Activated CD8-positive, alpha-beta memory T cell treated with anti-CD3 and anti-CD28 coated beads, Interleukin-2, amount 10 ng/mL, durations not matched to agents 7 days and 5 days (primary cell): ENCODE data around the gene SLC22A23. TPM values are rescaled to one million over a fixed set of nuclear protein-coding genes. Genes with fewer than 3 reads are reported as not detected.
A peak's percentile ranks its signal among the peaks of the same experiment; 100 is the strongest.

Experiments
- ATAC-seq: fragments of 150-1000 bp; cut with Tn5 transposase; one replicate; pipeline ENCODE4 v1.10.0; 2021; ENCODE audit warnings: moderate library complexity
- CTCF ChIA-PET: fragments of 350-600 bp; sonication (Branson Sonifier 250); formaldehyde crosslinking; loops from one replicate; lab custom pipeline; 2021; ENCODE audit warnings: antibody characterized with exemption; lab: Charles Lee
- DNase-seq: peaks from one replicate; pipeline ENCODE4 v3.0.0-alpha.2; 2020
- H3K27ac Mint-ChIP-seq: one replicate; pipeline ENCODE4 v1.8.0; 2021; ENCODE audit warnings: mild to moderate bottlenecking, mixed read lengths
- H3K27me3 Mint-ChIP-seq: one replicate; pipeline ENCODE4 v1.8.0; 2021; ENCODE audit warnings: mixed read lengths
- H3K36me3 Mint-ChIP-seq: one replicate; pipeline ENCODE4 v1.8.0; 2021; ENCODE audit warnings: mild to moderate bottlenecking, mixed read lengths
- H3K4me1 Mint-ChIP-seq: one replicate; pipeline ENCODE4 v1.8.0; 2021; ENCODE audit warnings: mixed read lengths
- H3K4me3 Mint-ChIP-seq: one replicate; pipeline ENCODE4 v1.8.0; 2021; ENCODE audit warnings: mild to moderate bottlenecking, moderate library complexity, mixed read lengths
- H3K9me3 Mint-ChIP-seq: one replicate; pipeline ENCODE4 v1.8.0; 2022; ENCODE audit warnings: low read depth, mixed read lengths
- total RNA-seq, 2 experiments: library from RNA; stranded (reverse); gene quantifications; one replicate each; pipeline ENCODE4 v1.2.3, GENCODE V29; 2021

Gene SLC22A23
- total RNA-seq, 2 experiments from 2014 or later, result 0.07 to 0.20 TPM

DNA sequence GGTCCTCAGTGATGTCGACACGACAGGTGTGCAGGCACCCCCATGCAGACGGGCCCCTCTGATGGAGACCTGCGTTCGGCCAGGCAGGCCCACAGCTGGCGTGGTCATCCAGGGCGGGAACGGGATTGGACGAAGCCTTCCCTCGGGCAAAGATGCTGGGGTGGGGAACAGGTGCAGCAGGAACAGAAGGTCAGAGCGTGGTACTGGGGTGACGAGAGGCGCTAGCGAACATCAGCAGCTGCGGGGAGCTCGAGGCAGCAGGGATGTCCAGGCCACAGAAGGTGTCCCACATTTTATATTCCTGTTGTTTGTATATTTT is 96.2 kb downstream of the SLC22A23 start:
- Mint-ChIP-seq H3K27me3 (peaks cover 22% of the 10 kb centered on the region), H3K36me3 (no peaks in the 10 kb centered on the region), H3K4me3 (no peak overlapping the region), H3K27ac (no peak overlapping the region), H3K9me3 (no peaks in the 10 kb centered on the region), H3K4me1 (peaks cover 8% of the 10 kb centered on the region)
- CTCF ChIA-PET, result no interaction called here
- ATAC-seq, result no peak
- DNase-seq, result no peak

DNA sequence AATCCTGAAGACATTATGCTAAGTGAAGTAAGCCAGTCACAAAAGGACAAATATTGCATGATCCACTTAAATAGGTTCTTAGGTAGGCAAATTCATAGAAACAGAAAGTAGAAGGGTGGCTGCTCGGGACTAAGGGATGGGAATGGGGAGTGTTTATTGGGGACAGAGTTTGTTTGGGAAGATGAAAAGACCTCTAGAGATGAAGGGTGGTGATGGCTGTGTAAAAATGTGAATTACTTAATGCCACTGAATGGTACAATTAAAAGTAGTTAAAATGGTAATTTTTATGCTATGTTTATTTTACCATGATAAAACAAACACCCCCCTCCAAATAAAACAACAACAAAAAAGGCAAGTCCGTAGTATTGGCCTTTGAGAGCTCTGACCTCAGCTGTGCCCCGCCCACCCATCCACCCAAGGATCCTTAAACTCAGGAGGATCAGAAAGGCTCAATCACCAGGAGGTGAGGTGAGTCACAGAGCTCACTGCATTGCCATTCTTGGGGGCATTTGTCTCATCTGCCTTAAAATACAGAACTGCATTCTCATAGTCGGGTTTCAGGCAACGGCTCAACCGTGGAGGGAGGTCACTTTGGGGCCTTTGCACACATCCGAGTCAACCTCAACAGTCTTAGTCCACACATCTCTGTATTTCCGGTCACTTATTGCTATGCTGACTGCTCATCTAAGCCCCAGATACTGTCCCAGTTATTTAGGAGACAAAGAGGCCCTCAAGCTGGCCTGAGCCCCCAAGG is 96.7 kb downstream of the SLC22A23 start:
- no peaks in the 10 kb centered on the region for H3K9me3 Mint-ChIP-seq
- H3K36me3 Mint-ChIP-seq, result no peaks in the 10 kb centered on the region
- ATAC-seq, result no peak
- CTCF ChIA-PET, result no interaction called here
- H3K27ac Mint-ChIP-seq, result no peak overlapping the region
- H3K4me3 Mint-ChIP-seq, result no peak overlapping the region
- no peak for DNase-seq
- H3K4me1 Mint-ChIP-seq, result peaks cover 10% of the 10 kb centered on the region
- H3K27me3 Mint-ChIP-seq, result peaks cover 26% of the 10 kb centered on the region

DNA sequence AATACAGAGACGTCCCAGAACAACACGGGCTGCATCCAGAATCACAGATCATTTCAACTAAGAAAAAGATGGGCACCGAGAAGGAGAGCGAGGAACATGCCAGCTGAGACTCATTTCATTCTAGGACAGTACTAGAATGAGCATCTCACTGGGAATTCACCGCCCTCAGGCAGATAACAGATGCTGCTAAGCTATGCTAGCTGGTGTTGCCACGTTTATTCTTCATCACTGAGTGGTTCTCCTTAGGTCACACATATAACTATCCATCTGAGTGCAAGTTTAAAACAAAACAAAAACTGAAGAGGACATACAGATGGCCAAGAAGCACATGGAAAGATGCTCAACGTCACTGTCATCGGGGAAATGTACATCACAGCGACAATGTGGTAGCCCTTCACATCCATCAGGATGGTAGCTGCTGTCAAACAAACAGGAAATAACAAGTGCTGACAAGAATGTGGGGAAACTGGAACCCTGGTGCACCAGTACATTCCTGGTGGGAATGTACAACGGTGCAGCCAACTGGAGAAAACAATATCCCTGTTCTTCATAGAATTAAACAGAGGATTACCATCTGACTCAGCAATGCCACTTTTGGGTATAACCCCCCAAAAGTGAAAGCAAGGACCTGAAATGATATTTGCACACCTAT is 97.6 kb downstream of the SLC22A23 start:
- Mint-ChIP-seq H3K36me3 (no peaks in the 10 kb centered on the region), H3K9me3 (no peaks in the 10 kb centered on the region), H3K27me3 (peaks cover 34% of the 10 kb centered on the region), H3K4me3 (no peak overlapping the region), H3K27ac (no peak overlapping the region), H3K4me1 (peaks cover 10% of the 10 kb centered on the region)
- no peak for ATAC-seq
- CTCF ChIA-PET, result no interaction called here
- DNase-seq, result no peak

DNA sequence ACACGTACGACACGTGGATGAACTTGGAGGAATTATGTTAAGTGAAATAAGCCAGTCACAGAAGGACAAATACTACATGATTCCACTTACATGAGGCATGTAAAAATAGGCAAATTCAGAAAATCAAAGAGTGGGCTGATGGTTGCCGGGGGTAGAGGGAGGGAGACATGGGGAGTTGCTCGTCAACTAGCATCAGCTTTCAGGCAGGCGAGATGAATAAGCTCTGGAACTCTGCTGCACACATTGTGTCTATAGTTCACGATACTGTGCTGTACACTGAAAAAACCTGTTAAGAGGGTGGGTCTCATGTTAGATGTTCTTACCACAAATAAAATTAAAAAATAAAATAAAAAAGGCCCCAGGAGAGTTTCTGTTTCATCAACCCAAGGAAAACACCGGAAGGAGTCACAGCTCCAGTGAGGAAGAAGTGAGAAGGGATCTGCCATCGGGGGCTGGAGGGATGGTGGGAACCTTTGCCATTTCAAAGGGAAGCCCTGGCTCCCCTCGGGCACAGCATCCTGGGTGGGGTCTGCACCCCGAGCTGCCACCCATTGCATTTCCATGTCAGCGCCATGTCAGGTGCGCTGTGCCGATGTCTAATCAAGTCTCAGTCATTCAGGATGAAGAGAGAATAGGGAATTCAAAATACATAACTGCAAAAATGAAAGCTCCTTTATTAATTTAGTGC is 98.3 kb downstream of the SLC22A23 start:
- Mint-ChIP-seq H3K27me3 (peaks cover 40% of the 10 kb centered on the region), H3K27ac (no peak overlapping the region), H3K4me3 (no peak overlapping the region), H3K36me3 (no peaks in the 10 kb centered on the region), H3K9me3 (no peaks in the 10 kb centered on the region), H3K4me1 (peaks cover 10% of the 10 kb centered on the region)
- DNase-seq (no peak), ATAC-seq (no peak)
- CTCF ChIA-PET, result no interaction called here

DNA sequence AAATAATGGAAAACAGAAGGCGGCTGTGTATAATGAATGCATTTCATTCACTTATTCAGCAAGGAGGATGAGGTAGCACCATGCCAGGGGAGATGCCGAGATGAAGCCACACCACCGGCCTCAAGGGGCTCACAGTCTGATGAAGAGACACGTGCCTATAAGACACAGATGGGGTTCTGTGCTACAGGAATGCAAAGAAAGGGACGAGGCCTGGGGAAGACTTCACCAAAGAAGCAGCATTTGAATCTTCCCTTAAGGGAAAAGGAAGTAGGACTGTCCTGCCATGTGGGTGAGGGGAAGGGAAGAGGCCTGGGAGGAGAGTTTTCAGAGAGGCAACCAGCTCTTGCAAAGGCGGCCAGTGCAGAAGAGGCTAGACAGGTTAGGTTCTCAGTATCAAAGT is 99.2 kb downstream of the SLC22A23 start:
- Mint-ChIP-seq H3K4me3 (no peak overlapping the region), H3K4me1 (peaks cover 10% of the 10 kb centered on the region), H3K9me3 (no peaks in the 10 kb centered on the region), H3K27ac (no peak overlapping the region), H3K36me3 (no peaks in the 10 kb centered on the region), H3K27me3 (peaks cover 42% of the 10 kb centered on the region)
- ATAC-seq, result no peak
- DNase-seq, result no peak
- CTCF ChIA-PET, result no interaction called here

DNA sequence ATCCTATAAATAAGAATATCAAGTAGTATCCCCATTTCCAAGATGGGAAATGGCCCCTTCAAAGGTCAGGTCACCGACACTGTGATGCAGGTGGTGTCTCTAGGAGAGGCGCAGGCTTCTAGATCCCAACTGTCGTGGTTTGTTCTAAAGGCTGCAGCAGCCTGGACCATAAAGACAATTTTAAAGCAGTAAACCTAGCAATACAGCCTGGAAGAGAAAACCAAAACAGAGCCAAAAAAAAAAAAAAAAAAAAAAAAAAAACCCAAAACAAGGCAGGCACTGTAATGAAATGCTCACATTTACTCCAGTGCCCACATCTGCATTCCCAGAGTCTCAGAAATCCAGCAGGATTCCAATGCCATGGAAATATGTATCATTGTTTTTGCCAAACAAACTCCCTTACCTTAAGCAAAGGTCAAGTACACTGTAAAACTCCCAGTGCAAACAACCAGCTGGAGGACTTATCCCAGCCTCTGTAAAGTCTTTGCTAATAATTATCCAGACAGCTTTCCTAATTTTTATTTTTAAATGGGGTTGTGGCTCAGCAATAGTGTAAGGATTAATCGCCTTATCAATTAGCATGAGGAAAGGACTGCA is 99.9 kb downstream of the SLC22A23 start:
- Mint-ChIP-seq H3K36me3 (no peaks in the 10 kb centered on the region), H3K4me1 (peaks cover 10% of the 10 kb centered on the region), H3K9me3 (no peaks in the 10 kb centered on the region), H3K27me3 (peaks cover 42% of the 10 kb centered on the region), H3K27ac (no peak overlapping the region), H3K4me3 (no peak overlapping the region)
- no peak for DNase-seq
- CTCF ChIA-PET, result no interaction called here
- ATAC-seq, result no peak

DNA sequence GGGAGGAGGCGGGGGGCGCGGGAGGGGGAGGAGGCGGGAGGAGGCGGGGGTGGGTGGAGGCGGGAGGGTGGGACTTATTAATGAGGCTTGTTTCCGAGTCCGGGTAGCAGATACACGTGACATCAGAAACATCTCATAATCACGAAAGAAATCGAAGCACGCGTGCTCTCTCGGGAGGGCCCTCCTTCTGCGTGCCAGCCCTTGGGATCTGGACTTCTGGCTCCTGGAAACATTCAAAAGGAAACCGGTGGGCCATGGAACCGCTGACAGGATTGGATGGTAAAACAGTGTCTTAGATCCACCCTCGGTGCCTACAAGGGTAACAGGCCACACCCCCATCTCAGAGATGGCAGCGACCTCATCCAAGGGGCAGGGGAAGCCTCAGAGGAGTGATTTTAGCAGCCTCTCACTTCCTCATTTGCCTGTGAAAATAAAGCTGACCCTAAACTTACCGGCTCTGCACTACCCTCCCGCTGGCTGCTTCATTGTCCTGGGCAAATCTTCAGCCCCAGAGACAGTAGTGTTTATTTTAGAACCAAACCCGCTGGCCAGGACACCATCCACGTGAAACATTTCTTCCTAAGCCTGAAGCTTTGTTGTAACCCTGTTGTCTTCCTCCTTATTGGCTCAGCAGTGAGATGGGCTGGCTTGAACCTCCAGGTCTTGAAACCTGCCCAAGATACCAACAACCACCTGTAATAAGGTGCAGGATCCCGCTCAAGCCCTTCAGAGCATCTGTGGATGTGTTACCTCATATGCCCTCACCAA is 100.6 kb downstream of the SLC22A23 start:
- peaks cover 10% of the 10 kb centered on the region for H3K4me1 Mint-ChIP-seq
- ATAC-seq (peak; percentile 58), DNase-seq (no peak)
- H3K27me3 Mint-ChIP-seq, result peaks cover 42% of the 10 kb centered on the region
- H3K27ac Mint-ChIP-seq, result no peak overlapping the region
- CTCF ChIA-PET, result no interaction called here
- peak overlapping the region; percentile 56 for H3K4me3 Mint-ChIP-seq
- no peaks in the 10 kb centered on the region for H3K36me3 Mint-ChIP-seq
- H3K9me3 Mint-ChIP-seq, result no peaks in the 10 kb centered on the region

DNA sequence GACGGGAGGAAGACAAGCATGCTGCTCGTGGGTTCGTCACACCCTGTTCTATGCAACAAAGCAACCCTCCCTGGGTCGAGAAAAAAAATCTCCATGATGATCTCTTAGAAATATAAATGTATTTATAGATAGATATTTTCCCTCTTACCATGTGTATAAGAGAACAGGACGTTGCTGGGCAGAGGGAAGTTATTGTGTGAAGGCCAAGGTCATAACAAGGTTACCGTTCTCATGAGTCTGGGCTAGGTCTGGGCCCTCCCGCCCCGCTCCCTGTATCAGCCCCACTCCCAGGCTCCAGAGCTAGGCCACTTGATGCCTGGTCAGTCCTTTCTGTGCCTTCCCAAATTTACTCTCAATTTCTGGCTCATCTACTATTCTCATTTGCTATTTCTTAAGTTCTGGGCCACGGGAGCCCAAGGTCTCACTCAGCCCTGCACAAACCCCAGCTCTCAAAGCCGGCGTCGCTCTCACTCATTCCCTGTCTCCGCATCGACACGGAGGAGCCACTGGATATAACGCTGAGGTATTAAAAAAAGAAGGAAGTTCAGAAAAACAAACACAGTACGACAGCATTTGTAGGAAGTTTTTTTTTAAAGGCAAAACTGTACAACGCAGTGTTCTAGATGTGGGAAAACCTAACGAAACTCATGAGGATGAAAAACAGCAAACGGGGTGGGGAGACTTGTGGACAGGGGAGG is 101.3 kb downstream of the SLC22A23 start:
- CTCF ChIA-PET, result no interaction called here
- DNase-seq (no peak), ATAC-seq (no peak)
- no peak overlapping the region for H3K27ac Mint-ChIP-seq
- H3K4me1 Mint-ChIP-seq, result peaks cover 10% of the 10 kb centered on the region
- H3K36me3 Mint-ChIP-seq, result no peaks in the 10 kb centered on the region
- H3K9me3 Mint-ChIP-seq, result no peaks in the 10 kb centered on the region
- H3K27me3 Mint-ChIP-seq, result peaks cover 44% of the 10 kb centered on the region
- H3K4me3 Mint-ChIP-seq, result peak overlapping the region; percentile 56

DNA sequence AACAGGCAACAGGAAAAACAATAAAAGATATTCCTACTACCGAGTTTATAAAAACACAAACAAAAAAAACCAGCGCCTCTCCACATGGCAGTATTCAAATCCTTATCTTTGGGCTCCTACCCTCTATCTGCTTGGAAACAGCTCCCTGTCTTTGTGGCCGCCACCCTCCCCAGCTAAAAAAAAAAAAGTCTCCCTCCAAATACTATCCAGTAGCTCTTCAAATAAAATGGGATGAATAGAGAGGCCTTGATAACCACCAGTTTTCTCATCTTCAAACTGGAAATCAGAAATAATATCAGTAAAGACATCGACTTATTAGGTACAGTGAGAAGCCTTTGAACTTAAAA is 101.9 kb downstream of the SLC22A23 start:
- H3K27me3 Mint-ChIP-seq, result peaks cover 44% of the 10 kb centered on the region
- peaks cover 10% of the 10 kb centered on the region for H3K4me1 Mint-ChIP-seq

DNA sequence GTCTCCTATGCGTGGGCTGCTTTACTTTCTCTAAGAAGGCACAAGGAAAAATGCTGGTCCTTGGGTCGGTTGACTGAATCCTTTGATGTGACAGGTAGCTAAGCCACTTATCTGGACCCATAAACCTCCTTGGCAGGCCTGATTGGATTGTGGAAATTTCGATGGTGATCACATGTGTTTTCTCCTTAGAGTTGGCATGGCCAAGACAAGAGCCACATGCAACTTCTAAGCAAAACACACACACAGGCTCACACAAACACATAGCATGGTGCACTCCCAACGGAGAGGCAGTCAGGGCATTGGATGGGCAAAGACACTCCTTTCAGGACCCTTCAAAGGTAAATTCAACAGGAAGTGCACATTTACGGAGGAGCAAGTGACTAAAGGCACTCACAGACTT is 102.9 kb downstream of the SLC22A23 start:
- H3K4me1 Mint-ChIP-seq, result peaks cover 10% of the 10 kb centered on the region
- CTCF ChIA-PET, result no interaction called here
- no peak overlapping the region for H3K4me3 Mint-ChIP-seq
- no peaks in the 10 kb centered on the region for H3K9me3 Mint-ChIP-seq
- no peaks in the 10 kb centered on the region for H3K36me3 Mint-ChIP-seq
- H3K27ac Mint-ChIP-seq, result no peak overlapping the region
- ATAC-seq, result no peak
- DNase-seq, result no peak
- H3K27me3 Mint-ChIP-seq, result peaks cover 50% of the 10 kb centered on the region

More for the DNA sequence above, 101.9 kb downstream of the SLC22A23 start:
- H3K36me3 Mint-ChIP-seq, result no peaks in the 10 kb centered on the region
- no peak for DNase-seq
- no peak overlapping the region for H3K4me3 Mint-ChIP-seq
- no peak overlapping the region for H3K27ac Mint-ChIP-seq
- CTCF ChIA-PET, result no interaction called here
- H3K9me3 Mint-ChIP-seq, result no peaks in the 10 kb centered on the region
- ATAC-seq, result no peak

DNA sequence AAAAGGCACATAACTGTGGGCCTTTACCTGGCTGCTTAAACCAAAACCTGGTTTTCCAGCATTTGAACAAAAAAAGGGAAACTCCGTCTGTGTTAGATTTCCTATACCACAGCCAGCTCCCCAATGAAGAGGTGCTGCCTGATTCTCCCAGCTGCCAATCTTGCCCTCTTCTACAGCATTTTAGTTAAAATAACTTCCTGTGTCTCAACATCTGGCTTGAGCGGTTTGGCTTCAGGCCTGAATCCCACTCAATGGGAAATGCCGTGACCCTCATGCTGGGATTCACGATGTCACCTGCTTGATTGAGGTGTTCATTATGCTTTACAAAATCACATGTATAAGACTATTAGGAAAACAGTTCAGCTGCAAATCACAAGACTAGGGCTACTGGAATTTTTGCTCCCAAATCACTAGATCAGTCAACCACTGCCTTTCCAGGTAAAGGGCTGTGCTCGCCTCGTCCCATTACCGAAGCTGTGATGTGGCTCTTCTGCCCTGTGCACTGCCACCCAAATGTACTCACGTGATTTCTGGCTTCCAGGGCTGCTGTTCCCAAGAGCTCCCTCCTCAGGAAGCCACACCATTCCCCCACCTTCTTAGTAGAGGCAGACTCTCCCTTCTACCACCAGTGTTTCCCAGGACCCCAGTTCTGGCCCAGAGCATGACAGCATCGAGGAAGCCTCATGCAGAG is 103.5 kb downstream of the SLC22A23 start:
- no peak for ATAC-seq
- no peak overlapping the region for H3K27ac Mint-ChIP-seq
- H3K9me3 Mint-ChIP-seq, result no peaks in the 10 kb centered on the region
- peaks cover 50% of the 10 kb centered on the region for H3K27me3 Mint-ChIP-seq
- DNase-seq, result no peak
- CTCF ChIA-PET, result no interaction called here
- peaks cover 10% of the 10 kb centered on the region for H3K4me1 Mint-ChIP-seq
- H3K36me3 Mint-ChIP-seq, result no peaks in the 10 kb centered on the region
- no peak overlapping the region for H3K4me3 Mint-ChIP-seq

DNA sequence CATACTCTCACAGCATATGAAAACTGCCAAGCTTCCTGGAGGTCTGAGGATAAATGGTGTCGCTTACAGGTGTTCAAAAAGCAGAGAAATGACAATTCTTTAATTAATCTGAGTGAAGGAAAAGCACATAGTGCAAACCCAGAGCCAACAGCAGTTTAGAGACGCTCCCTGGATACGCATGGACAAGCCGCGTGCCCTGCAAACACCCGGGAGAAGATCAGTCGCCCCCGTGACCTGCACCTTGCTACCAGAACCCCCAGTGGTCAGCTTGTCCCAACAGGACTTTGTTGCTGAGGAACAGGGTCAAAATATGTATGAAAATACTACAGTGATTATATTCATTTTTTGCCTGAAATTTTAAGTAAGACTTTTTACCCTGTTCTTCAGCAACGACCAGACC is 104.2 kb downstream of the SLC22A23 start:
- ATAC-seq (no peak), DNase-seq (no peak)
- Mint-ChIP-seq H3K9me3 (no peaks in the 10 kb centered on the region), H3K27me3 (peaks cover 45% of the 10 kb centered on the region), H3K36me3 (no peaks in the 10 kb centered on the region), H3K4me3 (no peak overlapping the region), H3K27ac (no peak overlapping the region), H3K4me1 (peaks cover 10% of the 10 kb centered on the region)
- CTCF ChIA-PET, result no interaction called here
